ENCODE measurements around the gene KLHL2.

Gene KLHL2

GRCh38 chr4:165309456-165309855, 102.1 kb downstream of the KLHL2 start:
- no peak for DNase-seq (ENCODE audit: low read depth)
- no peak overlapping the region for H3K4me3 ChIP-seq (ENCODE audit: low read depth, low read length)
- no peak for TF ChIP-seq CTCF (IDR thresholded peaks at IDR 0.05; ENCODE audit: insufficient read depth, low read depth, low read length, missing control alignments)

GRCh38 chr4:165312506-165312905, 105.1 kb downstream of the KLHL2 start:
- TF ChIP-seq CTCF (IDR thresholded peaks at IDR 0.05; ENCODE audit: insufficient read depth, low read depth, low read length, missing control alignments) = no peak
- no peak overlapping the region for H3K4me3 ChIP-seq (ENCODE audit: low read depth, low read length)
- DNase-seq (ENCODE audit: low read depth) = no peak

GRCh38 chr4:165319030-165319429, 111.7 kb downstream of the KLHL2 start:
- DNase-seq (ENCODE audit: low read depth) = no peak
- no peak overlapping the region for H3K4me3 ChIP-seq (ENCODE audit: low read depth, low read length)
- no peak for TF ChIP-seq CTCF (IDR thresholded peaks at IDR 0.05; ENCODE audit: insufficient read depth, low read depth, low read length, missing control alignments)

GRCh38 chr4:165319509-165319908, 112.1 kb downstream of the KLHL2 start:
- no peak overlapping the region for H3K4me3 ChIP-seq (ENCODE audit: low read depth, low read length)
- no peak for TF ChIP-seq CTCF (IDR thresholded peaks at IDR 0.05; ENCODE audit: insufficient read depth, low read depth, low read length, missing control alignments)
- no peak for DNase-seq (ENCODE audit: low read depth)

GRCh38 chr4:165324236-165324917, 117.0 kb downstream of the KLHL2 start:
- no peak for TF ChIP-seq CTCF (IDR thresholded peaks at IDR 0.05; ENCODE audit: insufficient read depth, low read depth, low read length, missing control alignments)
- DNase-seq (ENCODE audit: low read depth) = no peak
- H3K4me3 ChIP-seq (ENCODE audit: low read depth, low read length) = no peak overlapping the region

- H3K4me3 ChIP-seq (ENCODE audit: low read depth, low read length) = no peak overlapping the region
- no peak for DNase-seq (ENCODE audit: low read depth)
- TF ChIP-seq CTCF (IDR thresholded peaks at IDR 0.05; ENCODE audit: insufficient read depth, low read depth, low read length, missing control alignments) = no peak
These were observed 117.5 kb downstream of the KLHL2 start for GRCh38 chr4:165324918-165325304.
